GM19372 (cell line): ENCODE results near the gene PDE6H.

Experiments used
- ATAC-seq: cut with Tn5 transposase; IDR thresholded peaks from one replicate; pipeline ENCODE4 v1.9.1; 2021; ENCODE audit warnings: mild to moderate bottlenecking, low read depth, moderate library complexity; ENCODE audit not compliant: unreplicated experiment

The PDE6H gene

GRCh38 chr12:14965221-14965620 lies 7.6 kb upstream of the PDE6H start:
- no peak for ATAC-seq

- ATAC-seq = no peak
Observed at GRCh38 chr12:14968478-14968877, 4.4 kb upstream of the PDE6H start.

GRCh38 chr12:14970473-14970872 lies 2.4 kb upstream of the PDE6H start:
- ATAC-seq = no peak

GRCh38 chr12:14974633-14975032 lies 1.8 kb downstream of the PDE6H start:
- no peak for ATAC-seq

- ATAC-seq = no peak
Observed at GRCh38 chr12:14975457-14975856, 2.6 kb downstream of the PDE6H start.

GRCh38 chr12:14976658-14977057 lies 3.8 kb downstream of the PDE6H start:
- no peak for ATAC-seq

GRCh38 chr12:14979468-14979867 lies 6.6 kb downstream of the PDE6H start:
- ATAC-seq = no peak

- no peak for ATAC-seq
Observed at GRCh38 chr12:14981049-14981448, 8.2 kb downstream of the PDE6H start.

- ATAC-seq = no peak
Observed at GRCh38 chr12:14982562-14982961, 9.7 kb downstream of the PDE6H start.

GRCh38 chr12:14982991-14983390 lies 10.1 kb downstream of the PDE6H start:
- no peak for ATAC-seq

- no peak for ATAC-seq
Observed at GRCh38 chr12:14984036-14984435, 11.2 kb downstream of the PDE6H start.

- no peak for ATAC-seq
Observed at GRCh38 chr12:14984766-14985285, 12.0 kb downstream of the PDE6H start.

GRCh38 chr12:14986449-14986848 lies 13.6 kb downstream of the PDE6H start:
- ATAC-seq = no peak

GRCh38 chr12:14988035-14988434 lies 15.2 kb downstream of the PDE6H start:
- no peak for ATAC-seq

GRCh38 chr12:14989790-14990189 lies 16.9 kb downstream of the PDE6H start:
- no peak for ATAC-seq

GRCh38 chr12:14991069-14991468 lies 18.2 kb downstream of the PDE6H start:
- no peak for ATAC-seq

GRCh38 chr12:14992673-14993072 lies 19.8 kb downstream of the PDE6H start:
- ATAC-seq = no peak

GRCh38 chr12:14993117-14993516 lies 20.3 kb downstream of the PDE6H start:
- no peak for ATAC-seq

- no peak for ATAC-seq
Observed at GRCh38 chr12:14993537-14994266, 20.9 kb downstream of the PDE6H start.

GRCh38 chr12:14994610-14995009 lies 21.8 kb downstream of the PDE6H start:
- ATAC-seq = no peak

GRCh38 chr12:14995583-14996425 lies 23.0 kb downstream of the PDE6H start:
- ATAC-seq = no peak

GRCh38 chr12:14997998-14998397 lies 25.2 kb downstream of the PDE6H start:
- ATAC-seq = no peak
